GM12878 (cell line): ENCODE results near the gene PSMB5.

ENCODE experiments used
- ASH2L ChIP-seq: fragments of 300-600, 200-600 bp; sonication (generic); IDR thresholded peaks from 2 replicates; pipeline ENCODE4 v1.6.1; 2017; ENCODE audit warnings: low read depth, mild to moderate bottlenecking, borderline replicate concordance
- BMI1 ChIP-seq: fragments of 450-650 bp; IDR thresholded peaks from 2 replicates; pipeline ENCODE4 v1.6.1; 2016; ENCODE audit warnings: mild to moderate bottlenecking, moderate library complexity, borderline replicate concordance
- DPF2 ChIP-seq: fragments of 450-650 bp; IDR thresholded peaks from 2 replicates; pipeline ENCODE4 v1.6.1; 2017; ENCODE audit warnings: mild to moderate bottlenecking
- EP300 ChIP-seq, 2 experiments: fragments of 150-350 bp in 1 of 2; IDR thresholded peaks; 2 replicates each; pipeline ENCODE4 v1.6.1; 2011 to 2012; ENCODE audit warnings: low read depth in 2 of 2, low read length in 2 of 2, borderline replicate concordance in 1 of 2, improper control_type of control experiment in 1 of 2, inconsistent platforms in 1 of 2; ENCODE audit not compliant: control insufficient read depth in 1 of 2
- JUNB ChIP-seq: IDR thresholded peaks from 2 replicates; pipeline ENCODE4 v1.6.1; 2016; ENCODE audit warnings: antibody characterized with exemption, mild to moderate bottlenecking
- MAX ChIP-seq: IDR thresholded peaks from 2 replicates; pipeline ENCODE4 v1.6.1; 2012; ENCODE audit warnings: low read depth, low read length, improper control_type of control experiment
- PBX3 ChIP-seq: IDR thresholded peaks from 2 replicates; pipeline ENCODE4 v1.6.1; 2011; ENCODE audit warnings: mild to moderate bottlenecking, low read depth, low read length, moderate library complexity; ENCODE audit not compliant: insufficient replicate concordance
- POLR2A ChIP-seq: IDR thresholded peaks from 2 replicates; pipeline ENCODE4 v1.6.1; 2011; ENCODE audit warnings: low read depth, mild to moderate bottlenecking, low read length
- RFX5 ChIP-seq: IDR thresholded peaks from 2 replicates; pipeline ENCODE4 v1.6.1; 2011; ENCODE audit warnings: low read depth, low read length, improper control_type of control experiment
- SMARCA5 ChIP-seq: fragments of 450-650 bp; IDR thresholded peaks from 2 replicates; pipeline ENCODE4 v1.6.1; 2017; ENCODE audit warnings: mild to moderate bottlenecking
- ZBTB11 ChIP-seq: fragments of 450-650 bp; formaldehyde crosslinking; IDR thresholded peaks from 2 replicates; pipeline ENCODE4 v1.5.0; 2022; ENCODE audit warnings: mild to moderate bottlenecking, missing genetic modification characterization
- ZNF384 ChIP-seq: IDR thresholded peaks from 2 replicates; pipeline ENCODE4 v1.6.1; 2012; ENCODE audit warnings: low read depth, mild to moderate bottlenecking, low read length, improper control_type of control experiment, borderline replicate concordance
- TF ChIP-seq, protein P1 (sequence below), 3 experiments: IDR thresholded peaks in 2 of 3; conservative IDR thresholded peaks in 1 of 3; 2 replicates each; pipeline ENCODE4 v1.5.1; 2011; ENCODE audit warnings: low read depth in 3 of 3, low read length in 3 of 3, mild to moderate bottlenecking in 3 of 3, control low read depth in 2 of 3, moderate library complexity in 2 of 3, inconsistent platforms in 1 of 3, mixed read lengths in 1 of 3; ENCODE audit not compliant: control insufficient read depth in 2 of 3, insufficient read depth in 1 of 3; ENCODE audit errors: extremely low read depth in 1 of 3

- TF ChIP-seq ZNF384, result no peak
- no peak for TF ChIP-seq BMI1
- TF ChIP-seq ZBTB11 (CRISPR knock-in tag), result no peak
- TF ChIP-seq PBX3, result no peak
- TF ChIP-seq, protein P1, sequence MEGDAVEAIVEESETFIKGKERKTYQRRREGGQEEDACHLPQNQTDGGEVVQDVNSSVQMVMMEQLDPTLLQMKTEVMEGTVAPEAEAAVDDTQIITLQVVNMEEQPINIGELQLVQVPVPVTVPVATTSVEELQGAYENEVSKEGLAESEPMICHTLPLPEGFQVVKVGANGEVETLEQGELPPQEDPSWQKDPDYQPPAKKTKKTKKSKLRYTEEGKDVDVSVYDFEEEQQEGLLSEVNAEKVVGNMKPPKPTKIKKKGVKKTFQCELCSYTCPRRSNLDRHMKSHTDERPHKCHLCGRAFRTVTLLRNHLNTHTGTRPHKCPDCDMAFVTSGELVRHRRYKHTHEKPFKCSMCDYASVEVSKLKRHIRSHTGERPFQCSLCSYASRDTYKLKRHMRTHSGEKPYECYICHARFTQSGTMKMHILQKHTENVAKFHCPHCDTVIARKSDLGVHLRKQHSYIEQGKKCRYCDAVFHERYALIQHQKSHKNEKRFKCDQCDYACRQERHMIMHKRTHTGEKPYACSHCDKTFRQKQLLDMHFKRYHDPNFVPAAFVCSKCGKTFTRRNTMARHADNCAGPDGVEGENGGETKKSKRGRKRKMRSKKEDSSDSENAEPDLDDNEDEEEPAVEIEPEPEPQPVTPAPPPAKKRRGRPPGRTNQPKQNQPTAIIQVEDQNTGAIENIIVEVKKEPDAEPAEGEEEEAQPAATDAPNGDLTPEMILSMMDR (IDR thresholded peaks at IDR 0.05 in 2 of 3, conservative IDR thresholded peaks at IDR 0.05 in 1 of 3; ENCODE audit: control insufficient read depth in 2 of 3, extremely low read depth in 1 of 3, insufficient read depth in 1 of 3, low read depth in 3 of 3, low read length in 3 of 3), result no peak
- no peak for TF ChIP-seq RFX5
- TF ChIP-seq POLR2A, result no peak
- no peak for TF ChIP-seq MAX
- TF ChIP-seq DPF2, result no peak
- TF ChIP-seq SMARCA5, result no peak
- no peak for TF ChIP-seq EP300 (IDR thresholded peaks at IDR 0.05; ENCODE audit: borderline replicate concordance in 1 of 2, control insufficient read depth in 1 of 2, low read depth in 2 of 2, low read length in 2 of 2)
- TF ChIP-seq JUNB, result no peak
- TF ChIP-seq ASH2L, result no peak
These were observed 11.0 kb upstream of the PSMB5 start for GRCh38 chr14:23045419-23046357.
